HG03575 (cell line): ENCODE measurements around the gene DDX3X.
A peak's percentile ranks its signal among the peaks of the same experiment; 100 is the strongest.
"Not testable (repeated sequence)": the region's sequence is repeated elsewhere in the genome, so short reads cannot be mapped to it uniquely, and the experiment has no call there.

ENCODE experiments used
- ATAC-seq: cut with Tn5 transposase; IDR thresholded peaks from one replicate; pipeline ENCODE4 v1.9.1; 2021; ENCODE audit not compliant: unreplicated experiment, insufficient number of reproducible peaks, low FRiP score; ENCODE audit errors: extremely low read depth

Gene DDX3X

GRCh38 chrX:41333744-41334362 lies at the start of gene DDX3X:
DDX3X (plus strand) TSS chrX:41334162; CDS start chrX:41334253, 91 bp downstream.
- ATAC-seq, result peak; percentile 31

DNA sequence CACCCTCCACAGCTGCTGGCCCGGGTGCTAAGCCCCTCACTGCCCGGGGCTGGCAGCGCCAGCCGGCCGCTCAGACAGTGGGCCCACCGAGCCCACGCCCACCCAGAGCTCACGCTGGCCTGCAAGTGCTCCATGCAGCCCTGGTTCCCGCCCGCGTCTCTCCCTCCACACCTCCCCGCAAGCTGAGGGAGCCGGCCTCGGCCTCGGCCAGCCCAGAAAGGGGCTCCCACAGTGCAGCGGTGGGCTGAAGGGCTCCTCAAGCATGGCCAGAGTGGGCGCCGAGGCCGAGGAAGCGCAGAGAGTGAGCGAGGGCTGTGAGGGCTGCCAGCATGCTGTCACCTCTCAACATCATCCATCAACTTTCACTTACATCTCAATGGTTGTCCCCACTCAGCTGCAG lies 48.0 kb upstream of the DDX3X start:
- not testable (repeated sequence) for ATAC-seq

DNA sequence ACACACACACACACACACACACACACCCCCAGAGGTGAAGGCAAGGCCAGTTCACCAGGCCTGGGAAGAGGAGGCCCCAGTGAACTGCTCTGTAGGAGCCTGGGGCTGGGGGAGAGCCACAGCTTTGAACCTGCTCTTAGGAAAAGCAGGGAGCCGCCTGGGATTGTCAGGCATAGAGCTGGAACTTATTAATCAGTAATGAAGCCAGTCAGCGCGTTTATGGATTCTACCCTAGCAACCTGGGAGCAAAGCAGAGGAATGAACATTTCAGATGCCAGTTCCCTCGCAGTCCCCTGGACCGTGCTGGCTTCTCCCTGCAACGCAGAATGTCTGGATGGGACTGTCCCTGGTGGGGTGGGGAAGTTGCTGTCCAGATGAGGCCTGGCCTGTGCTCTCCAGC lies 45.3 kb upstream of the DDX3X start:
- no peak for ATAC-seq

DNA sequence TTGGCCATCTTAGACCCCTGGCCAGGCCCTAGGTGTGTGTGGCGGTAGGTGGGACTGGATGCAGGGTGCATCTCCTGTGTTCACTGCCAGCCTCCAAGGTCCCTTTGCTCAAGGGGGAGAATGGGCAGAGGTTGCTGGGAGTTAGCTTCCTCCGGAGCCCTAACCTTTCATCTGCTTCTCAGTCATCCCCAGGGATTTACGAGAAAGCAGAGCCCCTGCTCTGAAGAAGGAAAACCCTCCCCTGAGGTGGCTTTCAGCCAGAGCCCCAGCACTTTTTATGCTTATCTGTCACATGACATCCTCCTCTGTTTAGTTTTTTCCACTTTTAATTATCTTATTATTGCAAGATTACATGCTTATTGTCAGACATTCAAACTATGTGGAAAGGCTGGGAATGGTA lies 44.9 kb upstream of the DDX3X start:
- ATAC-seq, result no peak

- ATAC-seq, result no peak
Observed at GRCh38 chrX:41291309-41291708, 42.7 kb upstream of the DDX3X start.

GRCh38 chrX:41293269-41293668 lies 40.7 kb upstream of the DDX3X start:
- no peak for ATAC-seq

GRCh38 chrX:41300758-41301437 lies 33.1 kb upstream of the DDX3X start:
- no peak for ATAC-seq

DNA sequence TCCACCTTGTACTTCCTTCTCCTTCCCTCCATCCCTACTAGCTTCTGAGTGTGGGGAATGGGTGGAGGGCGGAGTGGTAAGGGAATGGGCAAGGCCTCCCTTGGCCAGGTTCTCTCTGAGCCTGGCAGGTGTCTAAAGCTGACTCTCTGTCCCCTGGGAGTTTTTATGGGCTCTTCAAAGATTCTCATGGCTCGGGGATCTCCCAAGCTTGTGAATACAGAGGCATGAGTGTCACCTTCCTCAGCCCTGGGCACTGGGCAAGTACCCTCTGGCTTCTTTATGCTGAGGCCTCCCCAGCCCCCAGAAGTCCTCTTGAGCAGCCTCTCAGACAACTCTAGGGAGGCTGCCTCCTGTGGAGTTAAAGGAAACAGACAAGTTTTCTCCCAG lies 32.5 kb upstream of the DDX3X start:
- no peak for ATAC-seq

- no peak for ATAC-seq
Observed at GRCh38 chrX:41302370-41302769, 31.6 kb upstream of the DDX3X start.

DNA sequence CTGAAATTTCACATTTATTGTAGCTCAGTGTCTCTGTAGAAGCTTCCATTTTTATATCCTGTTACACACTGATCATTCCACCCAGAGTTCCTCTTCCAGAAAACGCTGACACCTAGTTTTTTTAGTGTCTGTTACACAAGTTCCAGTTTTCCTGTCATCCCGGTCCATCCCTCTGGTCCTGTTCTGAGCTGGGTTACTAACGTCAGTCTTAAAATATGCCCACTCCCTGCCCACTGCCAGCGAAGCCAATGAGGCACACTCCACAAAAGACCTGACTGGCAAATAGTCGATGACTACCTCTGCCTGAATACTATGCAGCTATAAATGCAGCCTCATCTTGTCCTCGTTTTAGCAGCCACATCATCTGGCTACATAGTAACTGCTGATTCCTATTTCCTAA lies 30.9 kb upstream of the DDX3X start:
- ATAC-seq, result no peak

DNA sequence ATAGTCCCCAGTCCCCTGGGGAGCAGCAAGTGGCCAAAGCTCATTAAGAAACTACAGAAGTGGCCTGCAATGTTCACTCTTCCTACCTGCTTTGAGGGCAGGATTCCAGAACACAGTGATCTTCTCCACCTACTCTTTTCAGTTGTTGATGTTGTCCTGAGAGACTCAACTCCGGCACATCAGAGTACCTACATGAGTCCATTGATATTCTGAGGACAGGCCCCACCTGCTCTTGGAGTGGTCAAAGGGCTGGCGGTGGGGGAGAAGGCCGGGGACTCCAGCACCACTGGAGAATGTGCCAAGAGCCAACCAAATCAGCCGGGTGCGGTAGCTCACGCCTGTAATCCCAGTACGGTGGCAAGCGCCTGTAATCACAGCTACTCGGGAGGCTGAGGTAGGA lies 29.8 kb upstream of the DDX3X start:
- no peak for ATAC-seq

GRCh38 chrX:41308884-41309647 lies 24.9 kb upstream of the DDX3X start:
- no peak for ATAC-seq

- no peak for ATAC-seq
Observed at GRCh38 chrX:41312786-41313185, 21.2 kb upstream of the DDX3X start.

- no peak for ATAC-seq
Observed at GRCh38 chrX:41313419-41313818, 20.5 kb upstream of the DDX3X start.

DNA sequence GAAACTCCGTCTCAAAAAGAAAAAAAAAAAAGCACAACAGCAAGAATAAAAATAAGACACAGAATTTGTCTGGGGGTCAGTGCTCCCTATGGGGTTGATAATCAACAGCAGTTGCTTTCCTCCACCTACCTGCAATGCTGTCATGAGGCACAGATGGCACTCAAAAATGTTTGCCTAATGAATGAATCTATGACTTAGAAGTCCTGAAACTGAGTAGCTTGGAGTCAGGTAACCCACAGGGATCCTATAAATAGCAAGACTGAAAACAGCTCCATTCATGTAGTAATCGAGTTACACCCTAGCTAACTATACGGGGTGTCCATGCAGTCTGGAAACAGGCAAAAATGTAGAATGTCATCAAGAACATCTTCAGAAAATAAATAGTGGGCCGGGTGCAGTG lies 19.8 kb upstream of the DDX3X start:
- no peak for ATAC-seq

DNA sequence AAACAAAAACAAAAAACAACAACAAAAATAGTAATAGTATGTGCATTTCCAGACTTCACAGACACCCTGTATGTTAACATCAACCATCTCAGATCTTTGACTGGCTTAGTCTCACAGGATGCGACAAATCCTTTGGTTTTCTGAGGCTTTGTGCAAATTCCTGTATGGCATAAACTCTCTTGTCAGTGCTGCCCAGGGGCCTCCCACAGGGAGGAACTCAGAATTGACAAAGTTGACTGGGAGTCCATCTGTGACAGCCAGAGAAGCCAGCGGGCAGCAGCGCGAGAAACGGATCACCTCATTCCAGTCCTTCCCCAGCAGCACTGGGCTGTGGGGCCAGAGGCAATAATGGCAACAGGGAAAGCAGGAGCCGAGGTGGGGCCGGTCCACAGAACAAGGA lies 19.1 kb upstream of the DDX3X start:
- no peak for ATAC-seq

DNA sequence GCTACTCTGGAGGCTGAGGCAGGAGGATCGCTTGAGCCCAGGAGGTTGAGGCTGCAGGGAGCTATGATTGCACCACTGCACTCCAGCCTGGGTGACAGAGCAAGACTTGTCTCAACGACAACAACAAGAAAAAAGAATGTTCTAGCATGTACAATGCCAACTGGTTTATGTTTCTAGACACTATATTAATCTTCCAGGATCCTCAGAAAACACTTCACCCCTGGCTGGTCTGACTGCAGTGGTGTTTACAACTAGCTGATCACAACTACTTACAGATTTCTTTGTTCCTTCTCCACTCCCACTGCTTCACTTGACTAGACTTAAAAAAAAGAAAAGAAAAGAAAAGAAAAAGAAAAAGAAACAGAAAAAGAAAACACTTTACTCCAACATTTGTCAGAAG lies 17.7 kb upstream of the DDX3X start:
- not testable (repeated sequence) for ATAC-seq

GRCh38 chrX:41317477-41318208 lies 16.3 kb upstream of the DDX3X start:
- no peak for ATAC-seq

DNA sequence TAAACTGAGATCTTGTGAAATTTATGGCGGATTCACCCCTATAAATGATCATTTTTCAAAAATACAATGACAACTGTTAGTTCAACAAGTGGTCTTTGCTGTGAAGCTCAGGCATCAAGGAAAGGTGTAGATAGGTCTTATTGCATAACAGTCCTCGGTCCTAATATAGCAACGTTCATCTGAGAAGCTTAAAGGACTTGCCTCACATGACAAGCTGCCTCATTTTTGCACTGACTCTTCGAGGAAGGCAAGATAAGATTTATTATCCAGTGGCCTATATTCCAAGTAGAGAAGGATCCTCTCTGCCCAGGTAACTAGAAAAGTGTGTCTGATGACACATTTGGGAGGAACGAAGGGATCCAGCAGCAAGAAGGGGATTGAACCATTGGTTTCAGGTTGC lies 13.6 kb upstream of the DDX3X start:
- no peak for ATAC-seq
